ENCODE results near the gene DSP.

DSP gene

GRCh38 chr6:7540595-7540994 lies 876 bp upstream of the DSP start:
- DNase-seq, result no peak

GRCh38 chr6:7542065-7542873 lies 798 bp downstream of the DSP start:
- DNase-seq, result no peak

GRCh38 chr6:7542874-7543624 lies 1.6 kb downstream of the DSP start:
- DNase-seq, result no peak

GRCh38 chr6:7543789-7544424 lies 2.4 kb downstream of the DSP start:
- DNase-seq, result no peak

GRCh38 chr6:7544597-7544996 lies 3.1 kb downstream of the DSP start:
- no peak for DNase-seq

- DNase-seq, result no peak
Observed at GRCh38 chr6:7545316-7546019, 4.0 kb downstream of the DSP start.

GRCh38 chr6:7546020-7546369 lies 4.5 kb downstream of the DSP start:
- no peak for DNase-seq

GRCh38 chr6:7546383-7546782 lies 4.9 kb downstream of the DSP start:
- DNase-seq, result no peak

GRCh38 chr6:7546896-7547295 lies 5.4 kb downstream of the DSP start:
- DNase-seq, result no peak

GRCh38 chr6:7547315-7547714 lies 5.8 kb downstream of the DSP start:
- no peak for DNase-seq

GRCh38 chr6:7550433-7550801 lies 8.9 kb downstream of the DSP start:
- DNase-seq, result no peak

- no peak for DNase-seq
Observed at GRCh38 chr6:7554533-7555275, 13.2 kb downstream of the DSP start.

GRCh38 chr6:7555671-7556070 lies 14.2 kb downstream of the DSP start:
- DNase-seq, result no peak

- no peak for DNase-seq
Observed at GRCh38 chr6:7556394-7557106, 15.1 kb downstream of the DSP start.

GRCh38 chr6:7557652-7558051 lies 16.2 kb downstream of the DSP start:
- no peak for DNase-seq

GRCh38 chr6:7558781-7559180 lies 17.3 kb downstream of the DSP start:
- DNase-seq, result no peak

- no peak for DNase-seq
Observed at GRCh38 chr6:7559196-7559595, 17.7 kb downstream of the DSP start.

- peak; percentile 23 for DNase-seq
Observed at GRCh38 chr6:7559651-7560385, 18.3 kb downstream of the DSP start.

- peak; percentile 22 for DNase-seq
Observed at GRCh38 chr6:7561153-7561964, 19.9 kb downstream of the DSP start.

- no peak for DNase-seq
Observed at GRCh38 chr6:7562769-7563168, 21.3 kb downstream of the DSP start.

All from OCI-M1 (cell line).